OCI-LY7 (cell line): ENCODE measurements around the gene KCNH1. TPM values are rescaled to one million over a fixed set of nuclear protein-coding genes. Genes with fewer than 3 reads are reported as not detected.

ENCODE experiments used
- BruUV-seq: library from RNA; stranded (reverse); fragments of 400-500 nt; replicated peaks from 2 replicates; lab custom pipeline; 2021; lab: Mats Ljungman, UMichigan
- CTCF ChIA-PET: fragments of 300-600 bp; sonication (Branson Sonifier 250); formaldehyde crosslinking; loops from one replicate; lab custom pipeline; 2022; ENCODE audit warnings: antibody characterized with exemption; ENCODE audit not compliant: unreplicated experiment; lab: Charles Lee
- POLR2A ChIA-PET: fragments of 300-600 bp; sonication (Branson Sonifier 250); formaldehyde crosslinking; loops from one replicate; lab custom pipeline; 2022; ENCODE audit warnings: antibody characterized with exemption; lab: Charles Lee
- DNase-seq: peaks from one replicate; pipeline ENCODE4 v3.0.0-alpha.2; 2015; ENCODE audit warnings: low spot score
- H2AFZ ChIP-seq: fragments of 200-600 bp; sonication (generic), shearing (Covaris generic); 2 replicates; pipeline ENCODE4 v1.6.1; 2014; ENCODE audit warnings: mild to moderate bottlenecking, antibody characterized with exemption, low read length, moderate library complexity
- H3K27ac ChIP-seq: fragments of 200-600 bp; sonication (generic); 2 replicates; pipeline ENCODE4 v1.5.1; 2014; ENCODE audit warnings: mixed run types, low read depth, mild to moderate bottlenecking, moderate library complexity, low read length, inconsistent platforms; ENCODE audit not compliant: poor library complexity, severe bottlenecking
- H3K36me3 ChIP-seq: fragments of 200-600 bp; sonication (generic); 2 replicates; pipeline ENCODE4 v1.6.1; 2014; ENCODE audit warnings: mild to moderate bottlenecking, antibody characterized with exemption, low read length, moderate library complexity, mixed read lengths; ENCODE audit not compliant: insufficient read depth
- H3K4me1 ChIP-seq: fragments of 200-600 bp; sonication (generic); 2 replicates; pipeline ENCODE4 v1.5.1; 2014; ENCODE audit warnings: mild to moderate bottlenecking, low read length; ENCODE audit not compliant: insufficient read depth, poor library complexity, severe bottlenecking
- H3K4me2 ChIP-seq: fragments of 200-600 bp; sonication (generic); 2 replicates; pipeline ENCODE4 v1.6.1; 2014; ENCODE audit warnings: mild to moderate bottlenecking, low read length
- H3K4me3 ChIP-seq: fragments of 200-600 bp; sonication (generic); 2 replicates; pipeline ENCODE4 v1.5.1; 2014; ENCODE audit warnings: mild to moderate bottlenecking, low read depth, low read length; ENCODE audit not compliant: poor library complexity, severe bottlenecking
- H3K79me2 ChIP-seq: fragments of 200-600 bp; sonication (generic); 2 replicates; pipeline ENCODE4 v1.6.1; 2016; ENCODE audit warnings: low read depth, mild to moderate bottlenecking, low read length, moderate library complexity, mixed read lengths; ENCODE audit not compliant: insufficient read depth
- H3K9me2 ChIP-seq: fragments of 200-600 bp; sonication (generic); 2 replicates; pipeline ENCODE4 v1.6.1; 2016; ENCODE audit warnings: mild to moderate bottlenecking, low read length, mixed read lengths; ENCODE audit not compliant: insufficient read depth
- H3K9me3 ChIP-seq: fragments of 200-600 bp; sonication (generic); 2 replicates; pipeline ENCODE4 v1.6.1; 2014; ENCODE audit warnings: mild to moderate bottlenecking, mixed run types, low read length, mixed read lengths
- H4K20me1 ChIP-seq: fragments of 200-600 bp; sonication (generic); 2 replicates; pipeline ENCODE4 v1.6.1; 2014; ENCODE audit warnings: mild to moderate bottlenecking, antibody characterized with exemption, low read length, moderate library complexity, mixed read lengths; ENCODE audit not compliant: insufficient read depth
- CTCF ChIP-seq: fragments of 200-600 bp; sonication (generic); conservative IDR thresholded peaks from 2 replicates; pipeline ENCODE4 v1.5.1; 2014; ENCODE audit warnings: mild to moderate bottlenecking, antibody characterized with exemption, low read length, moderate library complexity, mixed read lengths
- EZH2phosphoT487 ChIP-seq: fragments of 200-600 bp; sonication (generic); IDR thresholded peaks from 2 replicates; pipeline ENCODE4 v1.6.1; 2018; ENCODE audit warnings: low read depth, borderline replicate concordance, mild to moderate bottlenecking, mixed run types, antibody characterized with exemption, low read length, moderate library complexity, mixed read lengths
- intact Hi-C: fragments of 100-400 bp; cut with micrococcal nuclease; formaldehyde crosslinking; loops from one replicate; pipeline ENCODE4 v1.10.0; 2022; ENCODE audit not compliant: unreplicated experiment
- total RNA-seq, 2 experiments: library from RNA; depleted of rRNA in 1 of 2; stranded (reverse); fragments of >200 nt in 1 of 2; shearing (Covaris generic) in 1 of 2; gene quantifications; 2 replicates each; pipeline ENCODE4 v1.2.3, GENCODE V29; 2014 to 2022

KCNH1 gene
- total RNA-seq, 2 experiments from 2014 or later: not detected

GRCh38 chr1:210743038-210743437, 390.9 kb downstream of the KCNH1 start:
- ChIA-PET POLR2A (no interaction called here), CTCF (no interaction called here)
- Histone ChIP-seq H3K4me1 (no peaks in the 10 kb centered on the region), H3K4me2 (no peak overlapping the region), H3K79me2 (no peaks in the 10 kb centered on the region), H3K27ac (no peak overlapping the region), H4K20me1 (no peaks in the 10 kb centered on the region; the same call in 1 of the 2 replicates), H3K36me3 (no peaks in the 10 kb centered on the region), H3K9me2 (no peaks in the 10 kb centered on the region), H2AFZ (no peak overlapping the region), H3K4me3 (no peak overlapping the region), H3K9me3 (no peaks in the 10 kb centered on the region)
- TF ChIP-seq CTCF (no peak), EZH2phosphoT487 (no peak)
- no peak for DNase-seq
- intact Hi-C loops: no loop called here
- no TSS peak for BruUV-seq

- POLR2A ChIA-PET: no interaction called here
- H4K20me1 ChIP-seq: no peaks in the 10 kb centered on the region; the same call in 1 of the 2 replicates
- H3K4me2 ChIP-seq: no peak overlapping the region
- intact Hi-C loops: no loop called here
- H3K9me2 ChIP-seq: no peaks in the 10 kb centered on the region
- H3K36me3 ChIP-seq: no peaks in the 10 kb centered on the region
- no peaks in the 10 kb centered on the region for H3K4me1 ChIP-seq
- BruUV-seq: no TSS peak
- no peak overlapping the region for H2AFZ ChIP-seq
- no peak for DNase-seq
- no peak overlapping the region for H3K27ac ChIP-seq
- no peaks in the 10 kb centered on the region for H3K79me2 ChIP-seq
- CTCF ChIA-PET: no interaction called here
- no peaks in the 10 kb centered on the region for H3K9me3 ChIP-seq
- H3K4me3 ChIP-seq: no peak overlapping the region
- TF ChIP-seq EZH2phosphoT487 (no peak), CTCF (no peak)
Measured at GRCh38 chr1:210741564-210741963, 392.4 kb downstream of the KCNH1 start.

- no TSS peak for BruUV-seq
Measured at GRCh38 chr1:210739627-210740026, 394.3 kb downstream of the KCNH1 start.

More at GRCh38 chr1:210739627-210740026, 394.3 kb downstream of the KCNH1 start:
- no peaks in the 10 kb centered on the region for H3K79me2 ChIP-seq
- H3K4me3 ChIP-seq: no peak overlapping the region
- no peaks in the 10 kb centered on the region for H3K9me2 ChIP-seq
- no peak for DNase-seq
- TF ChIP-seq EZH2phosphoT487: no peak
- no peak for TF ChIP-seq CTCF
- CTCF ChIA-PET: no interaction called here
- no peaks in the 10 kb centered on the region for H3K9me3 ChIP-seq
- H4K20me1 ChIP-seq: no peaks in the 10 kb centered on the region; the same call in 1 of the 2 replicates
- no peaks in the 10 kb centered on the region for H3K36me3 ChIP-seq
- intact Hi-C loops: no loop called here
- POLR2A ChIA-PET: interaction anchor here (0.6 to 1.2 kb wide), 3 partner anchors 31 to 1960 kb away, joined by 3 to 8 read pairs (median 3); no protein-coding TSS in a partner anchor
- no peaks in the 10 kb centered on the region for H3K4me1 ChIP-seq
- no peak overlapping the region for H3K27ac ChIP-seq
- H3K4me2 ChIP-seq: no peak overlapping the region
- H2AFZ ChIP-seq: no peak overlapping the region
